Tibial nerve (tissue), 4 donors: Measurements from ENCODE around the gene HS6ST1. TPM values are rescaled to one million over a fixed set of nuclear protein-coding genes. Genes with fewer than 3 reads are reported as not detected.
"Not testable (repeated sequence)": the region's sequence is repeated elsewhere in the genome, so short reads cannot be mapped to it uniquely, and the experiment has no call there.

Source experiments
- DNase-seq, 2 donors: peaks; one replicate each; pipeline ENCODE4 v3.0.0-alpha.2; 2019; ENCODE audit warnings: low spot score in 2 of 2
- H3K27ac ChIP-seq, 4 donors: fragments of 200-600 bp; sonication (generic) in 3 of 4; one replicate each; pipeline ENCODE4 v1.5.1; 2017 to 2019; ENCODE audit warnings: mild to moderate bottlenecking in 1 of 4
- H3K27me3 ChIP-seq, 2 donors: fragments of 200-600 bp; sonication (generic) in 1 of 2; one replicate each; pipeline versions ENCODE4 v1.5.1 to v1.6.0; 2017 to 2019
- H3K36me3 ChIP-seq, 3 donors: fragments of 200-600 bp; sonication (generic); one replicate each; pipeline ENCODE4 v1.5.1; 2018 to 2019
- H3K4me1 ChIP-seq, 4 donors: fragments of 200-600 bp; sonication (generic) in 3 of 4; one replicate each; pipeline ENCODE4 v1.5.1; 2017 to 2019
- H3K4me3 ChIP-seq, 4 donors: fragments of 200-600 bp; sonication (generic) in 3 of 4; one replicate each; pipeline ENCODE4 v1.5.1; 2017 to 2019; ENCODE audit warnings: mild to moderate bottlenecking in 1 of 4, moderate library complexity in 1 of 4
- H3K9me3 ChIP-seq, 4 donors: fragments of 200-600 bp; sonication (generic) in 3 of 4; one replicate each; pipeline ENCODE4 v1.5.1; 2017 to 2019
- CTCF ChIP-seq, 5 experiments: fragments of 200-600 bp in 3 of 5; fragments of 450-650 bp in 2 of 5; sonication (generic) in 3 of 5; IDR thresholded peaks; one replicate each; pipeline ENCODE4 v1.5.1; 2016 to 2019; ENCODE audit warnings: antibody characterized with exemption in 5 of 5, mild to moderate bottlenecking in 3 of 5, moderate library complexity in 2 of 5
- EP300 ChIP-seq, 2 donors: sonication (generic); formaldehyde crosslinking; IDR thresholded peaks; one replicate each; pipeline ENCODE4 v1.6.1; 2017; ENCODE audit warnings: antibody characterized with exemption in 2 of 2, mild to moderate bottlenecking in 1 of 2
- POLR2A ChIP-seq, 2 donors: fragments of 450-650 bp; IDR thresholded peaks; one replicate each; pipeline ENCODE4 v1.6.1; 2017; ENCODE audit warnings: antibody characterized with exemption in 2 of 2, mild to moderate bottlenecking in 2 of 2, moderate library complexity in 2 of 2
- WGBS, 2 donors: methylation state at CpG; one replicate each; pipeline ENCODE4 v1.1.5; 2018; 5-methylcytosine and 5-hydroxymethylcytosine counted together
- total RNA-seq, 4 donors: library from RNA; depleted of rRNA; stranded (reverse); fragments of >200 nt; gene quantifications; one replicate each; pipeline ENCODE4 v1.1.0, GENCODE V29; 2016

HS6ST1 gene
- total RNA-seq, 4 donors from 2014 or later: 21.6 to 51.6 (median 39.3) TPM

- WGBS, 2 donors: 87 to 92% methylated on average over 7 to 9 of the region's 18 CpGs
- peaks cover 0 to 13% (median 0%) of the 10 kb centered on the region in 4 donors for H3K9me3 ChIP-seq
- no peak overlapping the region for H3K4me3 ChIP-seq
- DNase-seq: peak in 1 of 2 donors; percentile 6
- TF ChIP-seq EP300 (IDR thresholded peaks at IDR 0.05) (no peak), POLR2A (IDR thresholded peaks at IDR 0.05) (no peak), CTCF (IDR thresholded peaks at IDR 0.05) (no peak)
- H3K36me3 ChIP-seq: peaks cover 0 to 55% (median 0%) of the 10 kb centered on the region in 3 donors
- H3K27ac ChIP-seq: peak overlapping the region in 1 of 4 donors; percentile 3
- peaks cover 0 to 20% (median 6%) of the 10 kb centered on the region in 4 donors for H3K4me1 ChIP-seq
- H3K27me3 ChIP-seq: no peaks in the 10 kb centered on the region
These were observed 47.7 kb downstream of the HS6ST1 start for GRCh38 chr2:128270672-128271596.

GRCh38 chr2:128269990-128270671 is 48.5 kb downstream of the HS6ST1 start:
- peak overlapping the region in 1 of 4 donors; percentile 3 for H3K27ac ChIP-seq
- no peak for TF ChIP-seq POLR2A (IDR thresholded peaks at IDR 0.05)
- no peak for TF ChIP-seq EP300 (IDR thresholded peaks at IDR 0.05)
- TF ChIP-seq CTCF (IDR thresholded peaks at IDR 0.05): no peak
- H3K4me1 ChIP-seq: peaks cover 0 to 20% (median 6%) of the 10 kb centered on the region in 4 donors
- no peaks in the 10 kb centered on the region for H3K27me3 ChIP-seq
- peaks cover 0 to 9% (median 0%) of the 10 kb centered on the region in 4 donors for H3K9me3 ChIP-seq
- H3K4me3 ChIP-seq: no peak overlapping the region
- DNase-seq: peak in 1 of 2 donors; percentile 10
- peaks cover 0 to 49% (median 0%) of the 10 kb centered on the region in 3 donors for H3K36me3 ChIP-seq
- WGBS, 2 donors: 78 to 79% methylated on average over 12 to 16 of the region's 16 CpGs

- WGBS, 2 donors: 75 to 92% methylated on average over 11 to 19 of the region's 27 CpGs
- TF ChIP-seq POLR2A (IDR thresholded peaks at IDR 0.05): no peak
- TF ChIP-seq CTCF (IDR thresholded peaks at IDR 0.05): no peak
- TF ChIP-seq EP300 (IDR thresholded peaks at IDR 0.05): no peak
These were observed 49.3 kb downstream of the HS6ST1 start for GRCh38 chr2:128269063-128269989.

GRCh38 chr2:128268611-128269010 is 50.1 kb downstream of the HS6ST1 start:
- H3K27ac ChIP-seq, H3K27me3 ChIP-seq, H3K4me3 ChIP-seq, H3K9me3 ChIP-seq, DNase-seq: not testable (repeated sequence)
- Histone ChIP-seq H3K4me1 (peaks cover 0 to 20% (median 6%) of the 10 kb centered on the region in 4 donors), H3K36me3 (peaks cover 0 to 41% (median 0%) of the 10 kb centered on the region in 3 donors)
- 90 to 92% methylated on average over 19 to 20 of the region's 23 CpGs for WGBS, 2 donors

More at GRCh38 chr2:128269063-128269989, 49.3 kb downstream of the HS6ST1 start:
- peaks cover 0 to 48% (median 0%) of the 10 kb centered on the region in 3 donors for H3K36me3 ChIP-seq
- no peak overlapping the region for H3K4me3 ChIP-seq
- H3K4me1 ChIP-seq: peaks cover 0 to 20% (median 6%) of the 10 kb centered on the region in 4 donors
- H3K27me3 ChIP-seq: no peaks in the 10 kb centered on the region
- DNase-seq: peak in 1 of 2 donors; percentile 12
- H3K27ac ChIP-seq: no peak overlapping the region
- peaks cover 0 to 2% (median 0%) of the 10 kb centered on the region in 4 donors for H3K9me3 ChIP-seq

DNA sequence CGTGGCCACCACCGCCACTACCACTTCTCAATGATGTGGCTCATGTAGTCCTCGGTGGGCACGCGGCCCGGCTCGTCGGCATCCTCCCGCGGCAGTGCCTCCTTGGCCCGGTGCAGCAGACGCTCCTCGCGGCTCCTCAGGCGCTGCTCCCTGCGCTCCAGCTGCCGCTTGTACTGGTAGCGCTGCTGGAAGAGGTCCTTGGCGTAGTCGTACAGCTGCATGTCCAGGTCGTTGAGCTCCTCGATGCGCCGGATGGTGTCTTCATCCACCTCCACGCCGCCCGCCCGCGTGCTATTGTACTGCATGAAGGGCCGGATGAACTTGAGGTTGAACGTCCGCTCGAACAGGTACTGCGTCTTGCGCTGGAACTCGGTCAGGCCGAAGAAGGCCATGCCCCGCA is 50.5 kb downstream of the HS6ST1 start:
- H3K9me3 ChIP-seq, H3K27ac ChIP-seq, H3K27me3 ChIP-seq, H3K4me3 ChIP-seq, DNase-seq: not testable (repeated sequence)
- 96% methylated on average over 20 to 33 of the region's 38 CpGs for WGBS, 2 donors
- Histone ChIP-seq H3K4me1 (peaks cover 0 to 20% (median 6%) of the 10 kb centered on the region in 4 donors), H3K36me3 (peaks cover 0 to 38% (median 0%) of the 10 kb centered on the region in 3 donors)

DNA sequence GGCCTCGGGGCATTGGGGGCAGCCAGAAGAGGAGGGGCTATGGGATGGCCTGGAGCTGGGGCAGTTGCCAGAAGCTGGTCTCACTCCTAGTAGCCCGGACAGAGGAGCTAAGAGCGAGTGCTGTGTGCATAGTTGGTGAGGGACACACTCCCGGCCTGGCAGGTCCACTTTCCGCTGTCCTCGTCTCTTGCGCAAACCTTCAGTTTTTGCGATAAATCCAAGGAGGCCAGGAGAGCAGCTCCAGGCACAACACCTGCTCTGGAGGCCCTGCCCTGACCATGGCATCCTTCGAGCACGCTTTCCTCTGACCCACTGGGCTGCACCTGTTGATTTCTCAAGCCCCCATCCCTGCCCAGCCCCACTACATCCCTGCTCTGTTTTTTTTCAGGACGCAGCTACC is 51.0 kb downstream of the HS6ST1 start:
- not testable (repeated sequence) for DNase-seq, H3K9me3 ChIP-seq, H3K4me3 ChIP-seq, H3K27me3 ChIP-seq, H3K27ac ChIP-seq
- WGBS, 2 donors: 87 to 88% methylated on average over 11 of the region's 11 CpGs
- Histone ChIP-seq H3K36me3 (peaks cover 0 to 38% (median 0%) of the 10 kb centered on the region in 3 donors), H3K4me1 (peaks cover 0 to 20% (median 6%) of the 10 kb centered on the region in 4 donors)

DNA sequence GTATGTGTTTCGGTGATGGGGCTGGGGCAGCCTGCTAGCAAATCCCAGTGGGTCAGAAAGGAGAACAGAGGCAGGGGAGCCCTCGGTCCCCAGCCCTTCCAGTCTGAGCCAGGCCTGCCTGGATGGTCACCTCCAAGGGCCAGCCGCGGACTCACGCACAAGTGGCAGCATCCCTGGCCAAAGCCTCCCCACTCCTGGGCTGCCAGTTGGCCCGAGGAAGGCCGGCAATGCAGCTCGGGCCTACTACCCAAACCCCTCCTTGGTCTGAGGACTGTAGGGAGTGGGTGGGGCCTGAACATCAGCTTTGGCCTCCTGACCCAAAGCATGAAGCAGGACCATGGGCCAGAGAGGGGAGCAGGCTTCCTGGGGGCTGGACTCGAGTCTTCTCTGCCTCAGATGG is 51.5 kb downstream of the HS6ST1 start:
- H3K9me3 ChIP-seq, H3K27ac ChIP-seq, H3K27me3 ChIP-seq, DNase-seq, H3K4me3 ChIP-seq: not testable (repeated sequence)
- H3K36me3 ChIP-seq: peaks cover 0 to 38% (median 0%) of the 10 kb centered on the region in 3 donors
- 0 to 40% methylated on average over 1 to 2 of the region's 9 CpGs for WGBS, 2 donors
- peaks cover 0 to 20% (median 6%) of the 10 kb centered on the region in 4 donors for H3K4me1 ChIP-seq

DNA sequence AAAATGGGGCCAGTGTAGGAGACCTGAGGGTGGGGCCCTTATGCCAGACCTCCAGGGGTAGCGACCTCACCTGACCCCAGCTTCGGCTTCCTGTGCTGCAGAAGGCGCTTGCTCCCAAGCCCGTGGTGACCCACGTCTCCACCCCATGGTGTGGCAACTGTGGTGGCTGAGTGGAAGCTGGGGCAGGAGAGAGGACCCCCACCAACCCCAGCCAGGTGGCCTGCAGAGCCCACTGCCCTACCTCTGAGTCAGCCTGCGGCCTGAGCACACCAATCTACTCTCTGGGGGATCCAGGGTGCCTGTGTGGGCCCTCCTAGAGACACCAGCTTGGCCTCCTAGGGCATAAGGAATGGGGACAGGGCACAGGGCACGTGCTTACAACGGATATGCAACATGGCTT is 52.2 kb downstream of the HS6ST1 start:
- H3K27me3 ChIP-seq, DNase-seq, H3K9me3 ChIP-seq, H3K4me3 ChIP-seq, H3K27ac ChIP-seq: not testable (repeated sequence)
- 90 to 98% methylated on average over 7 to 8 of the region's 8 CpGs for whole genome bisulfite sequencing, 2 donors
- Histone ChIP-seq H3K4me1 (peaks cover 0 to 28% (median 9%) of the 10 kb centered on the region in 4 donors), H3K36me3 (peaks cover 0 to 33% (median 0%) of the 10 kb centered on the region in 3 donors)
